HepG2 (cell line): ENCODE results near the gene YIPF7. TPM values are rescaled to one million over a fixed set of nuclear protein-coding genes. Genes with fewer than 3 reads are reported as not detected.

Source experiments
- CBFB ChIP-seq: sonication (generic); formaldehyde crosslinking; IDR thresholded peaks from 2 replicates; pipeline ENCODE4 v1.4.0; 2020; ENCODE audit warnings: missing genetic modification reagents
- CCDC6 ChIP-seq: sonication (generic); formaldehyde crosslinking; IDR thresholded peaks from 2 replicates; pipeline ENCODE4 v1.8.1; 2022; ENCODE audit warnings: mild to moderate bottlenecking, missing genetic modification reagents, moderate library complexity
- CENPT ChIP-seq: sonication (generic); formaldehyde crosslinking; IDR thresholded peaks from 2 replicates; pipeline ENCODE4 v1.8.0; 2022; ENCODE audit warnings: low read depth, mild to moderate bottlenecking, moderate library complexity, missing genetic modification reagents
- DMTF1 ChIP-seq: sonication (generic); formaldehyde crosslinking; IDR thresholded peaks from 2 replicates; pipeline ENCODE4 v1.4.0; 2020; ENCODE audit warnings: mild to moderate bottlenecking, missing genetic modification reagents
- FOSL1 ChIP-seq: sonication (generic); formaldehyde crosslinking; IDR thresholded peaks from 2 replicates; pipeline ENCODE4 v1.9.0; 2021; ENCODE audit warnings: missing genetic modification reagents, borderline replicate concordance
- FOXK2 ChIP-seq: fragments of 450-650 bp; IDR thresholded peaks from 2 replicates; pipeline ENCODE4 v1.6.1; 2016
- KMT2A ChIP-seq: sonication (generic); formaldehyde crosslinking; IDR thresholded peaks from 2 replicates; pipeline ENCODE4 v1.4.0; 2020; ENCODE audit warnings: missing genetic modification reagents
- MLXIP ChIP-seq: sonication (generic); formaldehyde crosslinking; IDR thresholded peaks from 2 replicates; pipeline ENCODE4 v1.9.0; 2021; ENCODE audit warnings: missing genetic modification reagents, borderline replicate concordance
- MYC ChIP-seq: sonication (generic); formaldehyde crosslinking; IDR thresholded peaks from 2 replicates; pipeline ENCODE4 v1.9.0; 2021; ENCODE audit warnings: missing genetic modification reagents, borderline replicate concordance
- RELA ChIP-seq: sonication (generic); formaldehyde crosslinking; IDR thresholded peaks from 2 replicates; pipeline ENCODE4 v1.4.0; 2020; ENCODE audit warnings: missing genetic modification reagents
- SMARCE1 ChIP-seq: fragments of 450-650 bp; IDR thresholded peaks from 2 replicates; pipeline ENCODE4 v1.6.1; 2017; ENCODE audit warnings: borderline replicate concordance
- ZHX1 ChIP-seq: sonication (generic); formaldehyde crosslinking; IDR thresholded peaks from 2 replicates; pipeline ENCODE4 v1.8.1; 2022; ENCODE audit warnings: low read depth, mild to moderate bottlenecking, missing genetic modification reagents
- ZNF207 ChIP-seq: fragments of 450-650 bp; IDR thresholded peaks from 2 replicates; pipeline ENCODE4 v1.6.1; 2016; ENCODE audit warnings: antibody characterized with exemption, borderline replicate concordance
- ZNF432 ChIP-seq: sonication (generic); formaldehyde crosslinking; IDR thresholded peaks from 2 replicates; pipeline ENCODE4 v1.5.0; 2020; ENCODE audit warnings: missing genetic modification reagents, mild to moderate bottlenecking, borderline replicate concordance
- ZNF569 ChIP-seq: sonication (generic); formaldehyde crosslinking; IDR thresholded peaks from 2 replicates; pipeline ENCODE4 v1.5.0; 2020; ENCODE audit warnings: mild to moderate bottlenecking, missing genetic modification reagents, moderate library complexity, borderline replicate concordance
- ZNF691 ChIP-seq: sonication (generic); formaldehyde crosslinking; IDR thresholded peaks from 2 replicates; pipeline ENCODE4 v1.4.0; 2020; ENCODE audit warnings: missing genetic modification reagents, low read depth, mild to moderate bottlenecking, borderline replicate concordance
- ZNF724P ChIP-seq: sonication (generic); formaldehyde crosslinking; IDR thresholded peaks from 2 replicates; pipeline ENCODE4 v1.8.0; 2022; ENCODE audit warnings: missing genetic modification reagents, borderline replicate concordance
- ZNF75D ChIP-seq: sonication (generic); formaldehyde crosslinking; IDR thresholded peaks from 2 replicates; pipeline ENCODE4 v1.8.1; 2023; ENCODE audit warnings: missing genetic modification reagents, mild to moderate bottlenecking, borderline replicate concordance
- polyA plus RNA-seq, 8 experiments: library from polyadenylated mRNA; depleted of rRNA in 3 of 8; stranded (reverse) in 7 of 8; unstranded in 1 of 8; fragments of >200 nt; fragmentation: Illumina TruSeq in 4 of 8; extraction: Trizol in 4 of 8; gene quantifications; 2 replicates each; pipeline versions ENCODE4 v1.2.1 to v1.2.3, GENCODE V29; 2011 to 2016; ENCODE audit warnings: low read depth in 4 of 8, missing spikeins in 1 of 8, mixed read lengths in 1 of 8; ENCODE audit not compliant: insufficient read depth in 1 of 8
- total RNA-seq, 5 experiments: library from RNA; depleted of rRNA; stranded (reverse); fragments of >200 nt; fragmentation: Illumina TruSeq; extraction: Trizol; gene quantifications; 2 replicates each; pipeline ENCODE4 v1.2.3, GENCODE V29; 2016; ENCODE audit warnings: low read depth in 1 of 5

The YIPF7 gene
- total and polyA plus RNA-seq, 2 of the 13 experiments (the other 11 are each of a cell fraction or from before 2014, with no cell fraction given): 0.12 TPM; not detected in 1

- TF ChIP-seq ZHX1 (CRISPR knock-in tag): peak; percentile 23; the same call in 1 of the 2 replicates
- TF ChIP-seq ZNF724P (CRISPR knock-in tag): 0 out of 2 replicates have a peak, but pooled peaks have one; percentile 20
- no peak for TF ChIP-seq CENPT
- TF ChIP-seq ZNF569 (CRISPR knock-in tag): no peak
- 0 out of 2 replicates have a peak, but pooled peaks have one; percentile 54 for TF ChIP-seq MLXIP (CRISPR knock-in tag)
- TF ChIP-seq RELA (CRISPR knock-in tag): no peak
- no peak for TF ChIP-seq SMARCE1
- peak; percentile 84 for TF ChIP-seq CBFB (CRISPR knock-in tag)
- no peak for TF ChIP-seq ZNF432 (CRISPR knock-in tag)
- no peak for TF ChIP-seq ZNF75D (CRISPR knock-in tag)
- TF ChIP-seq ZNF207: no peak
- no peak for TF ChIP-seq FOXK2
- TF ChIP-seq MYC: peak; percentile 87
- TF ChIP-seq ZNF691 (CRISPR knock-in tag): no peak
- no peak for TF ChIP-seq FOSL1
- peak; percentile 45; the same call in 1 of the 2 replicates for TF ChIP-seq CCDC6 (CRISPR knock-in tag)
- no peak for TF ChIP-seq DMTF1
- peak; percentile 85; the same call in 1 of the 2 replicates for TF ChIP-seq KMT2A (CRISPR knock-in tag)
Observed at GRCh38 chr4:44678094-44679041, 26.9 kb upstream of the YIPF7 start, which contains the start of gene GUF1 (continued).
